ELF-1 (cell line): ENCODE data around the gene NCBP1.
"Not testable (repeated sequence)": the region's sequence is repeated elsewhere in the genome, so short reads cannot be mapped to it uniquely, and the experiment has no call there.

ENCODE experiments used
- DNase-seq: peaks from one replicate; pipeline ENCODE4 v3.0.0-alpha.2; 2016; ENCODE audit warnings: low read depth, low spot score

The NCBP1 gene, protein sequence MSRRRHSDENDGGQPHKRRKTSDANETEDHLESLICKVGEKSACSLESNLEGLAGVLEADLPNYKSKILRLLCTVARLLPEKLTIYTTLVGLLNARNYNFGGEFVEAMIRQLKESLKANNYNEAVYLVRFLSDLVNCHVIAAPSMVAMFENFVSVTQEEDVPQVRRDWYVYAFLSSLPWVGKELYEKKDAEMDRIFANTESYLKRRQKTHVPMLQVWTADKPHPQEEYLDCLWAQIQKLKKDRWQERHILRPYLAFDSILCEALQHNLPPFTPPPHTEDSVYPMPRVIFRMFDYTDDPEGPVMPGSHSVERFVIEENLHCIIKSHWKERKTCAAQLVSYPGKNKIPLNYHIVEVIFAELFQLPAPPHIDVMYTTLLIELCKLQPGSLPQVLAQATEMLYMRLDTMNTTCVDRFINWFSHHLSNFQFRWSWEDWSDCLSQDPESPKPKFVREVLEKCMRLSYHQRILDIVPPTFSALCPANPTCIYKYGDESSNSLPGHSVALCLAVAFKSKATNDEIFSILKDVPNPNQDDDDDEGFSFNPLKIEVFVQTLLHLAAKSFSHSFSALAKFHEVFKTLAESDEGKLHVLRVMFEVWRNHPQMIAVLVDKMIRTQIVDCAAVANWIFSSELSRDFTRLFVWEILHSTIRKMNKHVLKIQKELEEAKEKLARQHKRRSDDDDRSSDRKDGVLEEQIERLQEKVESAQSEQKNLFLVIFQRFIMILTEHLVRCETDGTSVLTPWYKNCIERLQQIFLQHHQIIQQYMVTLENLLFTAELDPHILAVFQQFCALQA

DNA sequence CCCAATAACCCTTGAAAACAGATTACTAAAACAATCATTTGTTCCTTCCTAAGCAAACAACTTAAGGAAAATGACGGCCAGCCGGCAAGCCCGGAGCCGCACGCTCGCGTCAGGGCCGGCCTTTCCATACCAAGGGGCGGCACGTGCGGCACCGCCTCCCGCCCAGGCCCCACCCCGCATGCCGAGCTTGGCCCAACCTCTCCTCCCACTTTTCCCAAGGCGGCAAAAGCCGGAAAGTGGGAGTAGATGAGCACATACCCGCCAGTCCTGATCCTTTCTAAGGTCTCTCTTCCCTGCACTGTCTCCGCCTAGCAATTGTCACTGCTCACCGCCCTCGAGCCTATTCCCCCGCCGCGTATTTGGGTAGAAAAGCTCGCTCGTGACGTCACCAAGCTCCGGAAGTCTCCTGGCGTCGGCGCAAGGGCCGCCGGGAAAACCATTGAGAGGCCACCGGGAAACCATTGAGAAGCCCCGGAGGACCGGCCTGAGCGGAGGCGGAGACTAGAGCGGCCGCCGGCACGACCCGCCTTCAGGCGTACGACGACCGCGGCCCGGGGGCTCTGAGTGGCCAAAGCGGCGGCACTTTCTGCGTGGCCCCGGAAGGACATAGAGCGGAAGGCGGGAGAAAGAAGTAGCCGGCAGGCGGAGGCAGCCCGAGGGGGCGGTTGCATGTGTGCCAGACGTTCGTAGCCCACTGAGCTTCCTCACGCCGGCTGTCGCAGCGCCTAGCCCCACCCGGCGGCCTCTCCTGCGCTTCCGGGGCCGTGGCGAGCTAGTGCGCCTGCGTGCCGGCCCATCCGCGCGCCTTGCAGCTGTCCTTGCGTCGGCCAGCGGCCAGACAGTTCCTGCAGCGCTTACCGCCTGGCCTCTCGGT lies at the start of gene NCBP1, which contains the start of gene TSTD2:
NCBP1 (plus strand) TSS at position 837 of the 874 bp plus-strand sequence. CDS start 61 bp downstream, outside the sequence.
TSTD2 (minus strand) TSS at position 384 of the 874 bp plus-strand sequence. CDS start 5,806 bp downstream, outside the sequence.
- peak; percentile 98 for DNase-seq

DNA sequence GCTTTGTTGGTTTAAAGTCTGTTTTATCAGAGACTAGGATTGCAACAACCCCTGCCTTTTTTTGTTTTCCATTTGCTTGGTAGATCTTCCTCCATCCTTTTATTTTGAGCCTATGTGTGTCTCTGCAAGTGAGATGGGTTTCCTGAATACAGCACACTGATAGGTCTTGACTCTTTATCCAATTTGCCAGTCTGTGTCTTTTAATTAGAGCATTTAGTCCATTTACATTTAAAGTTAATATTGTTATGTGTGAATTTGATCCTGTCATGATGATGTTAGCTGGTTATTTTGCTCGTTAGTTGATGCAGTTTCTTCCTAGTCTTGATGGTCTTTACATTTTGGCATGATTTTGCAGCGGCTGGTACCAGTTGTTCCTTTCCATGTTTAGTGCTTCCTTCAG lies 48.8 kb upstream of the NCBP1 start:
- not testable (repeated sequence) for DNase-seq

GRCh38 chr9:97586909-97587308 lies 46.7 kb upstream of the NCBP1 start:
- DNase-seq, result not testable (repeated sequence)

DNA sequence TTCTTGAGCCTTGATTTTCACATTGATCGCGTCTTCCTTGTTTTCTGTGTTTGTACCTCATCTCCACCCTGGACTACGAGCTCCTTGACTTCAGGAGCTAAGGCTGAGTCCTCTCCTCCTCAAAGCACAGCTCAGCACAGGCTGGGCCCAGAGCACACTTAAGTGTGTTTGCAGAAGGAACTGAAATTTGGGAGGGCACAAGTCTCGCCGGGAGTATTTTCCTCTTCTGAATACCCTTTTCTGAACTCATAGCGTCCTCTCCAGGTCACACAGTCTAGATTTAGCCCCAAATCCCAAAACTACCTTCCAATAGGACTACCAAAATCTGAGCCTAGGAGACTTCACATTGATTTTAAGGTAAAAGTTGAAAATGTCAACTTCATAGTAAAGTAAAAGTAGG lies 42.1 kb upstream of the NCBP1 start:
- DNase-seq, result no peak

DNA sequence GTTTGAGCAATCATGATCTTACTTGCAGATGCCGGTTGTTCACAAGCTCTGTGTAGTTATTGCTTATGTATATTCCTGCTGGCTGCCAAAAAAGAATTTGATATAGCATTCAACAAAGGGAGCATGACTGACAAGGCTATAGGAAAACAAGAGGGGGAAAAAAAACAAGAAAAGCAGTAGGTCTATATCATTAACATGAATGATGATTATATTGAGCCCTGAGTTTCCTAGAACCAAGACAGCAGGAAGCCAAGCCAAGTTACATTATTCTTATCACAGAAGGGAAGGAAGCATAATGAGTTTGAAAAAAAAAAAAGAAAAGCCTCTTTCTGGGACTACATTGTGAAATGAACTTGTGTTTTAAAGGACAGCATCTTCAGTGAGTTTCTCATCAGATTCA lies 41.5 kb upstream of the NCBP1 start:
- no peak for DNase-seq

GRCh38 chr9:97593960-97594359 lies 39.7 kb upstream of the NCBP1 start:
- DNase-seq, result no peak

DNA sequence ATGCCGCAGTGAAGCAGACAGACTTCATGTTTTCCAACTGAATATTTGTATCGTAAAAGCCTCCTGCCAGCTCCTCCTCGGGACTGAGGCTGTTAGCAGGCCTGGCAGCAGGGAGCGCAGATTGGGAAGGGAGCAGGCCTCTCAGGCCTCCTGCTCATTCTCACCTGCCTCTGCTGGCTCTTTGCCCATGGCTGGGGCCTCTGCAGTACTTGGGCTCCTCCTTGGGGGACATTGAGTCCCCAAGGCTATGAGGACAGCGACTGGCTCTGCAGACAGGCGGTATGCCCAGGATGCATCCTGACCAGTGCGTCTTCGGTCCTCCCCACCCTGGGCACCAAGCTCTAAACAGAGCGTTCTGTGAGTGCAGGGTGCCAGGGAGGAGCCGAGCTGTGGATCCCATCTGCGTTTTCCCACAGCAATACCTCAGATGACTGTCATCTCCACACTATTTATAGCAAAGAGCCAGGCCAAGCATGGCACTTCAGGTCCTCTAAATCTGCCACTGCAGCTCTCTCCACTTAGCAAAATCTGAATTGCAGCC lies 39.2 kb upstream of the NCBP1 start:
- no peak for DNase-seq

DNA sequence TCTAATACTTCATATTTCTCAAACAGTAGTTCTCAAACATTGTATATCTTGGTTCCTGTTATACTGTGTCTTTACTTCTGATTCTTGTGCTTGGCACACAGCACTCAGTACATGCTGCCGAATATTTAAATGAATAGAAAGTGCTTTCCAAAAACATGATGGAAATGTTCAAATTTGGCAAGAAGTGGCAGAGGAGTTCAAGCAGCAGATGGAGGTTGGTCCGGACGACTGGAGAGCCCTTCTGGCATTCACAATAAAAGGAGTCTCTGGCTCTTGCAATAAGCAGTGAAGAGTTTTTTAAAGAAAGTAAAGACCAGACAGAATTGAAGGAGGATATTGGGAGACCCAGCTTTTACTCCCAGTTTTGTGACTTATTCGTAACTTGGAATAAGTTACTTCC lies 36.7 kb upstream of the NCBP1 start:
- DNase-seq, result no peak

GRCh38 chr9:97598461-97599288 lies 34.9 kb upstream of the NCBP1 start:
- DNase-seq, result peak; percentile 84

DNA sequence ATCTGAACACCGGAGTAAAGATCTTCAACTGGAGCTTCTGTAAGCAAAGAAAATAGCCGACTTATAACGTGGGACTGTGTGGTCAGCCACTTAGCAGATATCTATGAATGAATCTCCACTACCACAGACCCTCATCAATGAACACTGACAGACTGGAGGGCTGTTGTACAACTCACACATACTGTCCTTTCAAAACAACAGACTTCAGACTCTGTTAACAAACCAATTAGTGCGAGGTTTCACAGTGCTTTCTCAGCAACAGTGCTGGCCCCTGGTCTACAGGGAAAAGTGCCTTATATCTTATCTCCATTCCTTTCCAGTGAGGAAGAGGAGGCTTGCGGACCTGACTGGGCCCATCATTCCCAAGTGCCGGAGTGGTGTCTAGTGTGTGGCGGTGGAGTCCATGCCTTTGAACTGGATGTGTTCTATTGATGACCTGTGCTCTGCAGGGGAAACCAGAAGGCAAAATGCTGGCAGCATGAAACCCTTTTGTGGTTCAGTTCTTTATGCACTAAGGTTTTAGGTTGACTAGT lies 34.2 kb upstream of the NCBP1 start:
- DNase-seq, result no peak

DNA sequence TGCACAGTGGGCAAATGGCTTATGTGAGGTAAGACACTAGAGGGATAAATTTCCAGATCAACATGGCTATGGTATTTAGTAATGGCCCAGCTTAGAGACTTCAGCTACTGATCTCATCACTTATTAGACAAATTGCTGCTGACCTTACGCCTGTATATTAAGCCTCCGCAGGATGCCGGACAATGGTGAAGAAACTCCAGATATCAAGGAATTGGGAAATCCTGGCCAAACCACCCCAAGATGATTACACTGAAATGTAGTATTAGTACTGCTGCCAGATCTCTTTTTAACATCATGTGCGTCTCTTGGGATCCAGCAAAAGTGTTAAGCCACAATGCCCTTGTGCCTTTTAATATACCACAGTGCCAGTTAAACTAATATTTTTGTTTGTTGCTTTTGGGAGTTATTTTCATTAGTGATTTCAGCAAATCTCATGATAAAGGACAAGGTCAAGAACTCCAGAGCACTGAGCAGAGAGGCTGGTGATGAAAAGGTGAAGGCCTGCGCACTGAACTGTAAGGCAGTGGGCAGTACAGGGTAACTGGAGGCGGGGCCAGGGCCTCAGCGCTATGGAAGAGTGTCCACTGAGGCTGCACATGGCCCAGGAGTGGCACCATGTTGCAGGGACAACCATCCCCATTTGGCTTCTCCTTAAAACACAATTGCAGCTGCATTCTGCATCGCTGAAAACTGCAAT lies 32.9 kb upstream of the NCBP1 start:
- no peak for DNase-seq

DNA sequence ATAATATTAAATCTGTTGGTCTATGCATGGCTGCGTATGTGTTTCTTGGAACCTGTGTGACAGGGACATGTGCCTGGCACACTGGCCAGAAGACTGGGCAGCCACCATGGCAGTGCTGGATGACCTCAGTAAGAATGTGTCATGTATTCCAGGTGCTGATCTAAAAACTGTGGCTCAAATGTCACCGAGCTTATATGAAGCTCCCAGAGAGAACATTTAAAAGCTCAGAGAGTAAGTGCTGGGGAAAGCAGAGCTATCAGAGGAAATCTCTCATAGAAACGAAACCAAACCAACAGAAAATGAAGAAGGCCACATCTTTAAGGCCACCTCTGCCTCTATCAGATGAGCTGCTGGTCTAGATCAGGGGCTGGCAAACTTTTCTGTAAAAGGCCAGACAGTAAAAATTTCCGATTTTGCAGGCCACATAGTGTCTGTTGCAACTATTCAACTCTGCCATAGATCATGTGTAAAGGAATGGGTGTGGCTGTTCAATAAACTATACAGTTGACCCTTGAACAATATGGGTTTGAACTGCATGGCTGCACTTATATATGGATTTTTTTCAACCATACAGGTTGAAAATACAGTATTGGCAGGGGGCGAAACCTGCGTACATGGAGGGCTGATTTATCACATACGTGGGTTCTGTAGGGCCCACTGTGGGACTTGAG lies 32.3 kb upstream of the NCBP1 start:
- DNase-seq, result no peak

GRCh38 chr9:97602430-97602829 lies 31.2 kb upstream of the NCBP1 start:
- DNase-seq, result no peak

DNA sequence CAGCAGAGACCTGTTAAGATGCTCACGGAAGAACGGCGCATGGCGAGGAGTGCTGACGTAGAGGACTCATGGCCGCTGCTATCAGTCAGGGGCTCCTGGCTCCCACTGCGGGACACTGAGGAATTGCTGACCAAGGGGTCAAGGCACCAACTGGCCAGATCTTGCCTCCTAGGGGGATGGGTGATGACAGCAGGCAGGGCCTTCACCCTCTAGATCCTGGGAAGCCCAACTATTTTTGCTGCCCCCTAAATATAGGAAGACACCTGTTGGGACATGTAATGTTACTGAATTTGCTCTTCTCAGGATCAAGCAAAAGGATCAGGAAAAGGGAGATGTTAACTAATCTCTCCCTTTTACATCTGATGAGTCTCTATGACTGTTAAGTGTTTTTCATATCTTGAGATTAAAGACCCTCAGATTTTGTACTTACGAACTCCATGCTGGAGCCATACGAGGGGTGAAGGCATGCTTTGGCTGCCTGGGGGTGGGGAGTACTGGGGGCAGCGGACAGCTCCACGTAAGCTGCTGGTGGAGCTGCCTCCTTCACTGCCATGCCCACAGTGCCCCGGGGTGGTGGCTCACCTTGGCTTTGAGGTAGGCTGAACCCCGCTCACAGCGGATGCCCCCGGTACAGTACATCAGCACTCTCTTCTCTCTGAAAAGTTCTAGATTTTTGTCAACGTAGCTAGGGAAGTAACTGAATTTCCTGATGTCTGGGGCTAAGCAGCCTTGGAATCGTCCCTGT lies 28.5 kb upstream of the NCBP1 start:
- DNase-seq, result no peak

DNA sequence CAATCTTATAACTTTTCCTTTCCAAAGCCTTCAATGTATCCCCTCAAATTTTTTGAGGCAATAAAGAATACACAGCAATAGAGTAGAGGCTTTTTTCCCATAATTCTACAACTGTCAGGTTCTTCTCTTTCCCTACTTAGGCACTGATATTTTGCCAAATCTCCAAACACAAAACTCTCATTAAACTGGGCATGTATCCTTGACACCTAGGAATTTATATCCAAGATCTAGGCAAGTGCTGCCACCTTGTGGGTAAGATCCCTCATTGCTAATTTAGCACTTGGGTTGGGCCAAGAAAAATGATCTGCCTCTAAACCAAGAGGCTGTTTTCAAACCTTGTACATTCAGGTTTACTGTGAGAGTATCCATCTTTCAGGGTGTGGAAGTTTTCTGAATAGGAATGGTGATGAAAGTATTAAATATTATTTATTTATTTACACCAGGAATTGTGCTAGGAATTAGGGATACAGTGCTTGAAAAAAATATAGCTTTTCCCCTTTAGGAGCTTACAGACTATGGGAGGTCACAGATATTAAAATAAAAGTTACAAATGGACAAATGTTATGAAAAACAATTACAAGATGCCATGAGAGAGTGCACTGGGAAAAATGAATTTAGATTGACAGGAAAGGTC lies 18.1 kb upstream of the NCBP1 start:
- no peak for DNase-seq

GRCh38 chr9:97617939-97618416 lies 15.6 kb upstream of the NCBP1 start:
- no peak for DNase-seq

DNA sequence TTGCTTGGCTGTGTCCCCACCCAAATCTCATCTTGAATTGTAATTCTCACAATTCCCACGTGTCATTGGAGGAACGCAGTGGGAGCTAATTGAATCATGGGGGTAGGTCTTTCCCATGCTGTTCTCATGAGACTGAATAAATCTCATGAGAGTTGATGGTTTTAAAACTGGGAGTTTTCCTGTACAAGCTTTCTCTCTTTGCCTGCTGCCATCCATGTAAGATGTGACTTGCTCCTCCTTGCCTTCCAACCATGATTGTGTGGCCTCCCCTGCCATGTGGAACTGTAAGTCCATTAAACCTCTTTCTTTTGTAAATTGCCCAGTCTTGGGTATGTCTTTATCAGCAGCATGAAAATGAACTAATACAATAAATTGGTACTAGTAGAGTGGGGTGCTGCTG lies 13.6 kb upstream of the NCBP1 start:
- not testable (repeated sequence) for DNase-seq

DNA sequence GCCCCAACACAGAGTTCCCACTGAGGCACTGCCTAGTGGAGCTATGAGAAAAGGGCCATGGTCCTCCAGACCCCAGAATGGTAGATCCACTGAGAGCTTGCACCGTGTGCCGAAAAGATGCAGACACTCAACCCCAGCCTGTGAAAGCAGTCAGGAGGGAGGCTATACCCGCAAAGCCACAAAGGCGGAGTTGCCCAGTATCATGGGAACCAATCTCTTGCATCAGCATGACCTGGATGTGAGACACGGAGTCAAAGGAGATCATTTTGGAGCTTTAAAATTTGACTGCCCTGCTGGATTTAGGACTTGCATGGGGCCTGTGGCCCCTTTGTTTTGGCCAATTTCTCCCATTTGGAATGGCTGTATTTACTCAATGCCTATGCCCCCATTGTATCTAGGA lies 11.1 kb upstream of the NCBP1 start:
- DNase-seq, result not testable (repeated sequence)
